Nasal cavity respiratory epithelium epithelial cell of viscerocranial mucosa (primary cell): ENCODE data around the gene SLC35E3. TPM values are rescaled to one million over a fixed set of nuclear protein-coding genes. Genes with fewer than 3 reads are reported as not detected.

Experiments
- total RNA-seq: library from RNA; depleted of rRNA; stranded (reverse); fragments of >200 nt; gene quantifications from 2 replicates; pipeline ENCODE4 v1.2.3, GENCODE V29; 2014

SLC35E3 gene
- 1.7 and 4.6 TPM in 2 replicates for total RNA-seq

GRCh38 chr12:68745904-68746571 is at the start of gene SLC35E3:
Gene SLC35E3, plus strand, starts transcription at chr12:68746176. Its CDS starts 202 bp downstream, at chr12:68746378.

GRCh38 chr12:68807576-68808387 is 61.8 kb downstream of the SLC35E3 start, which contains the start of gene MDM2:
Gene MDM2, plus strand, starts transcription at chr12:68808177. Its CDS starts 301 bp downstream, at chr12:68808478.

Other genes with a start within 250 kb of the SLC35E3 start
- 161 and 271 TPM in 2 replicates for gene RAP1B, start 135.3 kb upstream of the SLC35E3 start, total RNA-seq
- 40.7 and 45.1 TPM in 2 replicates for gene NUP107, start 59.2 kb upstream of the SLC35E3 start, total RNA-seq
- 216 and 316 TPM in 2 replicates for gene MDM2, start 62.0 kb downstream of the SLC35E3 start, total RNA-seq
- 12.3 and 23.7 TPM in 2 replicates for gene CPM, start 187.0 kb downstream of the SLC35E3 start, total RNA-seq